Astrocyte (in vitro differentiated cells and primary cell): ENCODE measurements around the gene F12. TPM values are rescaled to one million over a fixed set of nuclear protein-coding genes. Genes with fewer than 3 reads are reported as not detected.
A peak's percentile ranks its signal among the peaks of the same experiment; 100 is the strongest.

ENCODE experiments used
- DNase-seq: peaks from one replicate; pipeline ENCODE4 v3.0.0-alpha.2; 2010; ENCODE audit warnings: low read depth
- FAIRE-seq: peaks from 2 replicates; lab custom pipeline; 2011; peaks lifted over from hg19 to GRCh38; lab: Jason Lieb, UNC
- H2AFZ ChIP-seq: 2 replicates; pipeline ENCODE4 v1.6.0; 2012; ENCODE audit warnings: low read depth, low read length, inconsistent platforms
- H3K27ac ChIP-seq: 2 replicates; pipeline ENCODE4 v1.5.1; 2011; ENCODE audit warnings: low read depth, low read length, inconsistent platforms
- H3K27me3 ChIP-seq: 2 replicates; pipeline ENCODE4 v1.6.0; 2011; ENCODE audit warnings: low read length, inconsistent platforms; ENCODE audit not compliant: insufficient read depth
- H3K36me3 ChIP-seq: 2 replicates; pipeline ENCODE4 v1.5.1; 2011; ENCODE audit warnings: low read length, inconsistent platforms; ENCODE audit not compliant: insufficient read depth
- H3K4me1 ChIP-seq: 2 replicates; pipeline ENCODE4 v1.5.1; 2011; ENCODE audit warnings: low read length, inconsistent platforms; ENCODE audit not compliant: insufficient read depth
- H3K4me2 ChIP-seq: 2 replicates; pipeline ENCODE4 v1.6.0; 2012; ENCODE audit warnings: low read length, inconsistent platforms
- H3K4me3 ChIP-seq: 2 replicates; pipeline ENCODE4 v1.5.1; 2011; ENCODE audit warnings: low read depth, mild to moderate bottlenecking, low read length, inconsistent platforms; ENCODE audit not compliant: insufficient read depth
- H3K79me2 ChIP-seq: 2 replicates; pipeline ENCODE4 v1.6.0; 2012; ENCODE audit warnings: mild to moderate bottlenecking, low read length, inconsistent platforms; ENCODE audit not compliant: insufficient read depth
- H3K9ac ChIP-seq: 2 replicates; pipeline ENCODE4 v1.6.0; 2012; ENCODE audit warnings: mild to moderate bottlenecking, low read length, inconsistent platforms
- H3K9me3 ChIP-seq: 2 replicates; pipeline ENCODE4 v1.5.1; 2012; ENCODE audit warnings: low read depth, mild to moderate bottlenecking, low read length, inconsistent platforms; ENCODE audit not compliant: insufficient read depth
- H4K20me1 ChIP-seq: 2 replicates; pipeline ENCODE4 v1.6.0; 2012; ENCODE audit warnings: low read length, inconsistent platforms; ENCODE audit not compliant: insufficient read depth
- H3K27ac Mint-ChIP-seq: one replicate; pipeline ENCODE4 v1.8.0; 2021; ENCODE audit warnings: mild to moderate bottlenecking, mixed read lengths; ENCODE audit not compliant: unreplicated experiment
- H3K27me3 Mint-ChIP-seq: one replicate; pipeline ENCODE4 v1.8.0; 2021; ENCODE audit warnings: low read depth, mixed read lengths; ENCODE audit not compliant: unreplicated experiment
- H3K36me3 Mint-ChIP-seq: one replicate; pipeline ENCODE4 v1.8.0; 2021; ENCODE audit warnings: low read depth, mixed read lengths; ENCODE audit not compliant: unreplicated experiment
- H3K4me1 Mint-ChIP-seq: one replicate; pipeline ENCODE4 v1.8.0; 2021; ENCODE audit warnings: low read depth, mixed read lengths; ENCODE audit not compliant: unreplicated experiment
- H3K4me3 Mint-ChIP-seq: one replicate; pipeline ENCODE4 v1.8.0; 2021; ENCODE audit warnings: mild to moderate bottlenecking, moderate library complexity, mixed read lengths; ENCODE audit not compliant: unreplicated experiment
- H3K9me3 Mint-ChIP-seq: one replicate; pipeline ENCODE4 v1.8.0; 2021; ENCODE audit warnings: mild to moderate bottlenecking, mixed read lengths; ENCODE audit not compliant: unreplicated experiment
- CTCF ChIP-seq: IDR thresholded peaks from 2 replicates; pipeline ENCODE4 v1.5.1; 2011; ENCODE audit warnings: low read depth, mild to moderate bottlenecking, inconsistent platforms, low read length, moderate library complexity; ENCODE audit not compliant: insufficient read depth
- EZH2 ChIP-seq: IDR thresholded peaks from 2 replicates; pipeline ENCODE4 v1.6.1; 2012; ENCODE audit warnings: mild to moderate bottlenecking, low read length, inconsistent platforms; ENCODE audit not compliant: insufficient read depth
- total RNA-seq: library from RNA; stranded (reverse); gene quantifications from 2 replicates; pipeline ENCODE4 v1.2.1, GENCODE V29; 2021

The F12 gene
- total RNA-seq, 1 donor from 2014 or later: 3.0 TPM

GRCh38 chr5:177445052-177445916, 35.9 kb upstream of the F12 start:
- no peak overlapping the region for H3K9ac ChIP-seq
- no peaks in the 10 kb centered on the region for H3K9me3 ChIP-seq
- FAIRE-seq (no peak), DNase-seq (no peak)
- H3K27ac Mint-ChIP-seq: peak overlapping the region; percentile 29
- peak overlapping the region; percentile 95 for H3K4me2 ChIP-seq
- no peaks in the 10 kb centered on the region for H3K79me2 ChIP-seq
- H2AFZ ChIP-seq: no peak overlapping the region
- H3K27me3 ChIP-seq: no peaks in the 10 kb centered on the region
- H4K20me1 ChIP-seq: peaks cover 20% of the 10 kb centered on the region
- no peaks in the 10 kb centered on the region for H3K36me3 ChIP-seq
- peaks cover 5% of the 10 kb centered on the region for H3K36me3 Mint-ChIP-seq
- no peak overlapping the region for H3K4me3 ChIP-seq
- H3K4me1 Mint-ChIP-seq: peaks cover 21% of the 10 kb centered on the region
- peaks cover 18% of the 10 kb centered on the region for H3K4me1 ChIP-seq
- H3K27ac ChIP-seq: no peak overlapping the region
- TF ChIP-seq CTCF (no peak), EZH2 (no peak)
- H3K9me3 Mint-ChIP-seq: no peaks in the 10 kb centered on the region
- no peaks in the 10 kb centered on the region for H3K27me3 Mint-ChIP-seq
- peak overlapping the region; percentile 77 for H3K4me3 Mint-ChIP-seq

GRCh38 chr5:177444106-177445051, 35.0 kb upstream of the F12 start:
- Histone ChIP-seq H3K27ac (no peak overlapping the region), H3K4me2 (no peak overlapping the region), H3K4me1 (peaks cover 18% of the 10 kb centered on the region), H3K79me2 (no peaks in the 10 kb centered on the region), H3K27me3 (no peaks in the 10 kb centered on the region), H4K20me1 (peaks cover 13% of the 10 kb centered on the region), H3K9ac (no peak overlapping the region), H2AFZ (no peak overlapping the region), H3K4me3 (no peak overlapping the region), H3K36me3 (no peaks in the 10 kb centered on the region), H3K9me3 (no peaks in the 10 kb centered on the region)
- Mint-ChIP-seq H3K4me1 (peaks cover 21% of the 10 kb centered on the region), H3K36me3 (peaks cover 8% of the 10 kb centered on the region), H3K27me3 (no peaks in the 10 kb centered on the region), H3K4me3 (no peak overlapping the region), H3K9me3 (no peaks in the 10 kb centered on the region), H3K27ac (peak overlapping the region; percentile 18)
- no peak for FAIRE-seq
- no peak for DNase-seq
- TF ChIP-seq EZH2 (no peak), CTCF (no peak)
